Osteoblast (primary cell): ENCODE results near the gene DACH1. TPM values are rescaled to one million over a fixed set of nuclear protein-coding genes. Genes with fewer than 3 reads are reported as not detected.

Experiments used
- DNase-seq: peaks from one replicate; pipeline ENCODE4 v3.0.0; 2011; ENCODE audit warnings: low spot score, mixed read lengths; ENCODE audit not compliant: insufficient read length; ENCODE audit errors: missing footprints
- H2AFZ ChIP-seq: 2 replicates; pipeline ENCODE4 v1.6.0; 2011; ENCODE audit warnings: mild to moderate bottlenecking, low read length
- H3K27ac ChIP-seq: 2 replicates; pipeline ENCODE4 v1.5.1; 2011; ENCODE audit warnings: mild to moderate bottlenecking, low read depth, low read length, moderate library complexity
- H3K27me3 ChIP-seq: 2 replicates; pipeline ENCODE4 v1.6.0; 2012; ENCODE audit warnings: mild to moderate bottlenecking, control low read depth, inconsistent platforms, low read length, moderate library complexity; ENCODE audit not compliant: insufficient read depth
- H3K36me3 ChIP-seq: 2 replicates; pipeline ENCODE4 v1.5.1; 2011; ENCODE audit warnings: mild to moderate bottlenecking, low read length, control low read depth, moderate library complexity; ENCODE audit not compliant: insufficient read depth
- H3K4me1 ChIP-seq: 2 replicates; pipeline ENCODE4 v1.5.1; 2011; ENCODE audit warnings: mild to moderate bottlenecking, low read length, control low read depth, moderate library complexity; ENCODE audit not compliant: insufficient read depth
- H3K4me2 ChIP-seq: 2 replicates; pipeline ENCODE4 v1.6.0; 2011; ENCODE audit warnings: mild to moderate bottlenecking, low read length; ENCODE audit not compliant: insufficient read depth
- H3K4me3 ChIP-seq: fragments of 200-600 bp; sonication (generic); 3 replicates; pipeline ENCODE4 v1.5.1; 2012; ENCODE audit warnings: mild to moderate bottlenecking, low read length, inconsistent platforms; ENCODE audit not compliant: insufficient read depth
- H3K79me2 ChIP-seq: 2 replicates; pipeline ENCODE4 v1.6.0; 2012; ENCODE audit warnings: mild to moderate bottlenecking, low read length, control low read depth, inconsistent platforms; ENCODE audit not compliant: insufficient read depth
- H3K9me3 ChIP-seq: 2 replicates; pipeline ENCODE4 v1.5.1; 2011; ENCODE audit warnings: low read depth, low read length, control low read depth
- H4K20me1 ChIP-seq: 2 replicates; pipeline ENCODE4 v1.6.0; 2012; ENCODE audit warnings: mild to moderate bottlenecking, low read length, control low read depth; ENCODE audit not compliant: insufficient read depth
- CTCF ChIP-seq: IDR thresholded peaks from 2 replicates; pipeline ENCODE4 v1.5.1; 2011; ENCODE audit warnings: mild to moderate bottlenecking, low read depth, low read length, moderate library complexity; ENCODE audit errors: extremely low read depth
- total RNA-seq: library from RNA; depleted of rRNA; stranded (reverse); fragments of >200 nt; gene quantifications from 2 replicates; pipeline ENCODE4 v1.2.3, GENCODE V29; 2012

DACH1 gene
- total RNA-seq, 1 donor: not detected

- peaks cover 6% of the 10 kb centered on the region for H3K27me3 ChIP-seq
- no peaks in the 10 kb centered on the region for H4K20me1 ChIP-seq
- TF ChIP-seq CTCF: no peak
- no peaks in the 10 kb centered on the region for H3K79me2 ChIP-seq
- H3K27ac ChIP-seq: no peak overlapping the region
- H3K36me3 ChIP-seq: no peaks in the 10 kb centered on the region
- H3K4me2 ChIP-seq: no peak overlapping the region
- no peak overlapping the region for H3K4me3 ChIP-seq
- peaks cover 3% of the 10 kb centered on the region for H3K4me1 ChIP-seq
- DNase-seq: no peak
- H3K9me3 ChIP-seq: no peaks in the 10 kb centered on the region
- no peak overlapping the region for H2AFZ ChIP-seq
These were observed 4.8 kb upstream of the DACH1 start for GRCh38 chr13:71871844-71872243.

GRCh38 chr13:71871176-71871754 lies 4.3 kb upstream of the DACH1 start:
- DNase-seq: no peak
- no peak overlapping the region for H3K4me3 ChIP-seq
- H3K4me2 ChIP-seq: no peak overlapping the region
- no peak overlapping the region for H3K27ac ChIP-seq
- H2AFZ ChIP-seq: no peak overlapping the region
- H3K4me1 ChIP-seq: peaks cover 3% of the 10 kb centered on the region
- no peaks in the 10 kb centered on the region for H3K79me2 ChIP-seq
- no peak for TF ChIP-seq CTCF
- H4K20me1 ChIP-seq: no peaks in the 10 kb centered on the region
- H3K9me3 ChIP-seq: no peaks in the 10 kb centered on the region
- peaks cover 9% of the 10 kb centered on the region for H3K27me3 ChIP-seq
- no peaks in the 10 kb centered on the region for H3K36me3 ChIP-seq

GRCh38 chr13:71870100-71870499 lies 3.1 kb upstream of the DACH1 start:
- H3K27ac ChIP-seq: no peak overlapping the region
- no peak for DNase-seq
- H3K4me2 ChIP-seq: no peak overlapping the region
- H3K36me3 ChIP-seq: no peaks in the 10 kb centered on the region
- peaks cover 15% of the 10 kb centered on the region for H3K27me3 ChIP-seq
- H3K79me2 ChIP-seq: no peaks in the 10 kb centered on the region
- H3K9me3 ChIP-seq: no peaks in the 10 kb centered on the region
- no peak for TF ChIP-seq CTCF
- no peak overlapping the region for H2AFZ ChIP-seq
- H3K4me3 ChIP-seq: no peak overlapping the region
- H3K4me1 ChIP-seq: peaks cover 3% of the 10 kb centered on the region
- no peaks in the 10 kb centered on the region for H4K20me1 ChIP-seq

- TF ChIP-seq CTCF: no peak
- DNase-seq: no peak
- H3K4me2 ChIP-seq: no peak overlapping the region
- no peaks in the 10 kb centered on the region for H3K36me3 ChIP-seq
- no peak overlapping the region for H2AFZ ChIP-seq
- no peaks in the 10 kb centered on the region for H3K9me3 ChIP-seq
- peaks cover 23% of the 10 kb centered on the region for H3K27me3 ChIP-seq
- no peak overlapping the region for H3K4me3 ChIP-seq
- H3K79me2 ChIP-seq: no peaks in the 10 kb centered on the region
- H4K20me1 ChIP-seq: no peaks in the 10 kb centered on the region
- H3K27ac ChIP-seq: no peak overlapping the region
- H3K4me1 ChIP-seq: peaks cover 3% of the 10 kb centered on the region
These were observed 2.3 kb upstream of the DACH1 start for GRCh38 chr13:71869274-71869673.
